K562 (cell line): ENCODE measurements around the gene CCDC185. TPM values are rescaled to one million over a fixed set of nuclear protein-coding genes. Genes with fewer than 3 reads are reported as not detected.

Source experiments
- ATAC-seq: fragments of 200-7000 bp; cut with Tn5 transposase; 3 replicates; pipeline ENCODE4 v1.9.1; 2020; ENCODE audit warnings: moderate library complexity
- BruUV-seq: library from RNA; stranded (reverse); fragments of 400-500 nt; replicated peaks from 2 replicates; lab custom pipeline; 2021; lab: Mats Ljungman, UMichigan
- CTCF ChIA-PET: fragments of 300-600 bp; formaldehyde crosslinking; extraction: SDS; loops from one replicate; lab custom pipeline; 2021; ENCODE audit warnings: low intra/inter-chr PET ratio; lab: Yijun Ruan, JAX
- POLR2A ChIA-PET: fragments of 300-600, 350-650 bp; sonication (Branson Sonifier 250); formaldehyde crosslinking; extraction: SDS; loops from one replicate; lab custom pipeline; 2021; ENCODE audit warnings: antibody characterized with exemption, inconsistent platforms; lab: Yijun Ruan, JAX
- DNase-seq, 4 experiments: peaks; one replicate each; pipeline versions ENCODE4 v3.0.0 to v3.0.0-alpha.2; 2011 to 2018; ENCODE audit warnings: low spot score in 3 of 4, mixed read lengths in 3 of 4; ENCODE audit errors: extremely low read depth in 1 of 4
- FAIRE-seq: peaks from 2 replicates; lab custom pipeline; 2011; peaks lifted over from hg19 to GRCh38; lab: Jason Lieb, UNC
- H2AFZ ChIP-seq: 2 replicates; pipeline ENCODE4 v1.6.0; 2011; ENCODE audit warnings: low read depth, low read length, control low read depth, inconsistent platforms
- H3K27ac ChIP-seq: fragments of 200-600 bp; 3 replicates; pipeline ENCODE4 v1.8.0; 2011; ENCODE audit warnings: low read depth, mild to moderate bottlenecking, control low read depth, inconsistent platforms, low read length, moderate library complexity, mixed read lengths; ENCODE audit errors: extremely low read depth
- H3K27me3 ChIP-seq, 2 experiments: fragments of 300-600 bp in 1 of 2; 2 replicates in 1 of 2; 3 replicates in 1 of 2; pipeline versions ENCODE4 v1.6.0 to v1.8.0; 2011; ENCODE audit warnings: inconsistent platforms in 2 of 2, low read length in 2 of 2, mild to moderate bottlenecking in 1 of 2, mixed read lengths in 1 of 2, moderate library complexity in 1 of 2; ENCODE audit not compliant: control insufficient read depth in 2 of 2, insufficient read depth in 2 of 2
- H3K36me3 ChIP-seq: fragments of 300-600 bp; 3 replicates; pipeline ENCODE4 v1.8.0; 2011; ENCODE audit warnings: mild to moderate bottlenecking, low read length, inconsistent platforms; ENCODE audit not compliant: control insufficient read depth, insufficient read depth
- H3K4me1 ChIP-seq, 2 experiments: fragments of 200-600 bp in 1 of 2; replicated peaks in 1 of 2; 2 replicates in 1 of 2; 3 replicates in 1 of 2; pipeline versions ENCODE4 v1.5.1 to v1.8.0; 2011; ENCODE audit warnings: inconsistent platforms in 2 of 2, low read length in 2 of 2, mild to moderate bottlenecking in 1 of 2, mixed read lengths in 1 of 2, moderate library complexity in 1 of 2; ENCODE audit not compliant: control insufficient read depth in 2 of 2, insufficient read depth in 2 of 2
- H3K4me2 ChIP-seq: 2 replicates; pipeline ENCODE4 v1.6.1; 2011; ENCODE audit warnings: low read length, control low read depth, inconsistent platforms, mixed read lengths; ENCODE audit not compliant: insufficient read depth
- H3K4me3 ChIP-seq: fragments of 200-600 bp; sonication (generic), shearing (Covaris generic); 2 replicates; pipeline ENCODE4 v1.5.1; 2016; ENCODE audit warnings: control low read depth, inconsistent platforms
- H3K79me2 ChIP-seq: fragments of 200-600 bp; 3 replicates; pipeline ENCODE4 v1.8.0; 2011; ENCODE audit warnings: low read length, inconsistent platforms; ENCODE audit not compliant: control insufficient read depth, insufficient read depth
- H3K9ac ChIP-seq, 2 experiments: 2 replicates each; pipeline versions ENCODE4 v1.6.0 to v1.6.1; 2011; ENCODE audit warnings: low read depth in 2 of 2, low read length in 2 of 2, control low read depth in 1 of 2, inconsistent platforms in 1 of 2, mild to moderate bottlenecking in 1 of 2, mixed read lengths in 1 of 2; ENCODE audit not compliant: insufficient read depth in 1 of 2
- H3K9me1 ChIP-seq: one replicate; pipeline ENCODE4 v1.6.0; 2011; ENCODE audit warnings: inconsistent platforms, mild to moderate bottlenecking, low read length, moderate library complexity; ENCODE audit not compliant: control insufficient read depth, insufficient read depth
- H3K9me3 ChIP-seq: replicated peaks from 2 replicates; pipeline ENCODE4 v1.5.1; 2011; ENCODE audit warnings: low read depth, low read length, inconsistent platforms; ENCODE audit not compliant: control insufficient read depth, insufficient read depth
- H4K20me1 ChIP-seq: replicated peaks from 2 replicates; pipeline ENCODE4 v1.6.1; 2011; ENCODE audit warnings: low read length, inconsistent platforms, mixed read lengths; ENCODE audit not compliant: control insufficient read depth, insufficient read depth
- ETV5 ChIP-seq: sonication (generic); formaldehyde crosslinking; IDR thresholded peaks from 2 replicates; pipeline ENCODE4 v1.4.0; 2020; ENCODE audit warnings: low read depth, mild to moderate bottlenecking, missing genetic modification reagents
- GTF2E2 ChIP-seq: fragments of 200-800 bp; sonication (Bioruptor generic); IDR thresholded peaks from 2 replicates; pipeline ENCODE4 v1.6.1; 2016; ENCODE audit warnings: missing genetic modification characterization, missing compliant biosample characterization
- HMGXB4 ChIP-seq: sonication (generic); formaldehyde crosslinking; IDR thresholded peaks from 2 replicates; pipeline ENCODE4 v1.8.1; 2023; ENCODE audit warnings: mild to moderate bottlenecking, missing genetic modification reagents
- NR2C1 ChIP-seq, 2 experiments: fragments of 450-650 bp; IDR thresholded peaks; 2 replicates each; pipeline ENCODE4 v1.6.1; 2017; ENCODE audit warnings: mild to moderate bottlenecking in 2 of 2, antibody characterized with exemption in 1 of 2, inconsistent platforms in 1 of 2, missing compliant biosample characterization in 1 of 2, missing genetic modification characterization in 1 of 2
- TRIM24 ChIP-seq, 2 experiments: fragments of 450-650 bp; IDR thresholded peaks; 2 replicates each; pipeline ENCODE4 v1.6.1; 2016
- WGBS: fragments of 100-300 bp; shearing (Covaris generic); methylation state at CpG from one replicate; pipeline ENCODE4 v1.1.6; 2016; ENCODE audit warnings: low coverage, mixed read lengths; ENCODE audit not compliant: insufficient coverage; ENCODE audit errors: missing lambda C conversion rate; 5-methylcytosine and 5-hydroxymethylcytosine counted together
- in situ Hi-C: fragments of 300-500 bp; cut with MboI; formaldehyde crosslinking; loops from 4 replicates; pipeline ENCODE4 v1.15.0; 2018; ENCODE audit warnings: inconsistent platforms, mixed read lengths
- intact Hi-C: fragments of 100-400 bp; cut with micrococcal nuclease; formaldehyde crosslinking; loops from 2 replicates; pipeline ENCODE4 v1.14.2; 2022
- polyA plus RNA-seq, 8 experiments: library from polyadenylated mRNA; depleted of rRNA in 4 of 8; stranded (reverse) in 5 of 8; unstranded in 3 of 8; fragments of >200 nt; fragmentation: Nextera tagmentation in 2 of 8; fragmentation: Illumina TruSeq in 1 of 8; extraction: Ambion mirVana in 2 of 8; extraction: Trizol in 1 of 8; gene quantifications; 2 replicates each; pipeline versions ENCODE4 v1.2.1 to v1.2.3, GENCODE V29; 2011 to 2014; ENCODE audit warnings: inconsistent platforms in 1 of 8, missing spikeins in 1 of 8
- total RNA-seq, 7 experiments: library from RNA; depleted of rRNA in 6 of 7; stranded (reverse); fragments of >200 nt in 6 of 7; fragmentation: Illumina TruSeq in 2 of 7; extraction: Trizol in 2 of 7; gene quantifications; 2 replicates each; pipeline versions ENCODE4 v1.2.1 to v1.2.3, GENCODE V29; 2011 to 2021; ENCODE audit warnings: low replicate concordance in 1 of 7
- TF ChIP-seq, protein P1 (sequence below): fragments of 200-800 bp; sonication (Bioruptor generic); IDR thresholded peaks from 2 replicates; pipeline ENCODE4 v1.6.1; 2016; ENCODE audit warnings: missing genetic modification characterization, missing compliant biosample characterization
- TF ChIP-seq, protein P2 (sequence below), 3 experiments: fragments of 200-800 bp in 1 of 3; fragments of 250-450 bp in 1 of 3; fragments of 450-650 bp in 1 of 3; sonication (Bioruptor Pico) in 1 of 3; sonication (Bioruptor generic) in 1 of 3; formaldehyde crosslinking in 1 of 3; IDR thresholded peaks; 2 replicates each; pipeline versions ENCODE4 v1.6.1 to v1.8.0; 2016 to 2022; ENCODE audit warnings: mild to moderate bottlenecking in 2 of 3, missing genetic modification characterization in 2 of 3, missing compliant biosample characterization in 1 of 3, moderate library complexity in 1 of 3

The CCDC185 gene
- total and polyA plus RNA-seq, 9 of the 15 experiments (the other 6 are each of a cell fraction or from before 2014, with no cell fraction given): not detected

DNA sequence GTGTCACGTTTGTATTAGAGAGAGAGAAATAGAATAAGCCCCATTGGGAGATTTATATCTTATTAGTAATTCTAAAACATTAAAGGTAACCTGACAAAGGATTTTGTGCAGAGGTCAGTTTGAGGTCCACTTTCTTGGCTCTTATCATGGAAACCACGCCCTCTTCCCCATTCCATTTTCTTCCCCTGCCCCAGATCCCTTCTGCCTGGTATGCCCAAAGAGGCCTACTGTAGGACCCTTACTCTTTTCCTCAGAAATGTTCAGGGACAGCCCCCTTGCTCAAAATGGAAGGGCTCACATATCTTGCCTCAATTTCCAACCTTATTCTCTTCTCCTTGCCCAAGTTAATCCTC is 9.6 kb downstream of the CCDC185 start (continued):
- TF ChIP-seq, protein P1, sequence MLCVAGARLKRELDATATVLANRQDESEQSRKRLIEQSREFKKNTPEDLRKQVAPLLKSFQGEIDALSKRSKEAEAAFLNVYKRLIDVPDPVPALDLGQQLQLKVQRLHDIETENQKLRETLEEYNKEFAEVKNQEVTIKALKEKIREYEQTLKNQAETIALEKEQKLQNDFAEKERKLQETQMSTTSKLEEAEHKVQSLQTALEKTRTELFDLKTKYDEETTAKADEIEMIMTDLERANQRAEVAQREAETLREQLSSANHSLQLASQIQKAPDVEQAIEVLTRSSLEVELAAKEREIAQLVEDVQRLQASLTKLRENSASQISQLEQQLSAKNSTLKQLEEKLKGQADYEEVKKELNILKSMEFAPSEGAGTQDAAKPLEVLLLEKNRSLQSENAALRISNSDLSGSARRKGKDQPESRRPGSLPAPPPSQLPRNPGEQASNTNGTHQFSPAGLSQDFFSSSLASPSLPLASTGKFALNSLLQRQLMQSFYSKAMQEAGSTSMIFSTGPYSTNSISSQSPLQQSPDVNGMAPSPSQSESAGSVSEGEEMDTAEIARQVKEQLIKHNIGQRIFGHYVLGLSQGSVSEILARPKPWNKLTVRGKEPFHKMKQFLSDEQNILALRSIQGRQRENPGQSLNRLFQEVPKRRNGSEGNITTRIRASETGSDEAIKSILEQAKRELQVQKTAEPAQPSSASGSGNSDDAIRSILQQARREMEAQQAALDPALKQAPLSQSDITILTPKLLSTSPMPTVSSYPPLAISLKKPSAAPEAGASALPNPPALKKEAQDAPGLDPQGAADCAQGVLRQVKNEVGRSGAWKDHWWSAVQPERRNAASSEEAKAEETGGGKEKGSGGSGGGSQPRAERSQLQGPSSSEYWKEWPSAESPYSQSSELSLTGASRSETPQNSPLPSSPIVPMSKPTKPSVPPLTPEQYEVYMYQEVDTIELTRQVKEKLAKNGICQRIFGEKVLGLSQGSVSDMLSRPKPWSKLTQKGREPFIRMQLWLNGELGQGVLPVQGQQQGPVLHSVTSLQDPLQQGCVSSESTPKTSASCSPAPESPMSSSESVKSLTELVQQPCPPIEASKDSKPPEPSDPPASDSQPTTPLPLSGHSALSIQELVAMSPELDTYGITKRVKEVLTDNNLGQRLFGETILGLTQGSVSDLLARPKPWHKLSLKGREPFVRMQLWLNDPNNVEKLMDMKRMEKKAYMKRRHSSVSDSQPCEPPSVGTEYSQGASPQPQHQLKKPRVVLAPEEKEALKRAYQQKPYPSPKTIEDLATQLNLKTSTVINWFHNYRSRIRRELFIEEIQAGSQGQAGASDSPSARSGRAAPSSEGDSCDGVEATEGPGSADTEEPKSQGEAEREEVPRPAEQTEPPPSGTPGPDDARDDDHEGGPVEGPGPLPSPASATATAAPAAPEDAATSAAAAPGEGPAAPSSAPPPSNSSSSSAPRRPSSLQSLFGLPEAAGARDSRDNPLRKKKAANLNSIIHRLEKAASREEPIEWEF: peak; percentile 49; the same call in 1 of the 2 replicates
- no peak for TF ChIP-seq GTF2E2

DNA sequence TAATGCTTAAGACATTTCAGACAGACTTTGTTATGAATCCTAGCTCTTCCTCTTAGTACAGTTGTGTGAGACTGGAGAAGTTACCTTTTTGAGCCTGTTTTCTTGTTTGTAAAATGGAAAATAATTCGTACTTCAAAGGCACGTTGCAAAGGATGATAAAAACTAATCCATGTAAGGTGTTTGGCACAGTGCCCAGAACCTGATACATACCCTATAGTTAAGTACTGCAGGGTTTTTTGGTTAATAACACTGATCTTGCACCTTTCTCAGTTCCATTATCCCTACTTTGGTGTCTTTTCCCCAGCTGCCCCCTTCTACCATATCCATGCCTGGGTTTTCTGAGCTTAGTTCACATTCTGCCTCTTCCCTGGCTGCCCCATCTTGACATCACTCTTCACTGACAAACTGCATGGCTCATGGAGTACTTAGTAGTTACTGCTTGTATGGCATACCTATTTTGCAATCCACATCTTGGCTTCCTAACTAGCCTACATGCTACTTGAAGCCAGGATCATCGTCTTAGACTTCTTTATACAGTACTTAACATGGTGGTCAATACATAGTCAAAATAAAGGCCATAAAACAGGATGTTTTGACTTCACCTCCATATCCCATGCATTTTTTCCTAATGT is 10.1 kb downstream of the CCDC185 start:
- CTCF ChIA-PET: interaction anchor here (0.5 kb wide), 1 partner anchor 438 kb away, joined by 3 read pairs; no protein-coding TSS in a partner anchor
- 0 out of 4 replicates have a peak, but pooled peaks of 1 of the 2 experiments have one; percentile 13 for TF ChIP-seq TRIM24 (IDR thresholded peaks at IDR 0.05)
- no peak for TF ChIP-seq NR2C1 (IDR thresholded peaks at IDR 0.05)
- TF ChIP-seq NR2C1 (tag; IDR thresholded peaks at IDR 0.05): 0 out of 2 replicates have a peak, but pooled peaks have one; percentile 4
- no peak for TF ChIP-seq ETV5 (CRISPR knock-in tag)
- TF ChIP-seq HMGXB4 (CRISPR knock-in tag): no peak
- TF ChIP-seq, protein P2, sequence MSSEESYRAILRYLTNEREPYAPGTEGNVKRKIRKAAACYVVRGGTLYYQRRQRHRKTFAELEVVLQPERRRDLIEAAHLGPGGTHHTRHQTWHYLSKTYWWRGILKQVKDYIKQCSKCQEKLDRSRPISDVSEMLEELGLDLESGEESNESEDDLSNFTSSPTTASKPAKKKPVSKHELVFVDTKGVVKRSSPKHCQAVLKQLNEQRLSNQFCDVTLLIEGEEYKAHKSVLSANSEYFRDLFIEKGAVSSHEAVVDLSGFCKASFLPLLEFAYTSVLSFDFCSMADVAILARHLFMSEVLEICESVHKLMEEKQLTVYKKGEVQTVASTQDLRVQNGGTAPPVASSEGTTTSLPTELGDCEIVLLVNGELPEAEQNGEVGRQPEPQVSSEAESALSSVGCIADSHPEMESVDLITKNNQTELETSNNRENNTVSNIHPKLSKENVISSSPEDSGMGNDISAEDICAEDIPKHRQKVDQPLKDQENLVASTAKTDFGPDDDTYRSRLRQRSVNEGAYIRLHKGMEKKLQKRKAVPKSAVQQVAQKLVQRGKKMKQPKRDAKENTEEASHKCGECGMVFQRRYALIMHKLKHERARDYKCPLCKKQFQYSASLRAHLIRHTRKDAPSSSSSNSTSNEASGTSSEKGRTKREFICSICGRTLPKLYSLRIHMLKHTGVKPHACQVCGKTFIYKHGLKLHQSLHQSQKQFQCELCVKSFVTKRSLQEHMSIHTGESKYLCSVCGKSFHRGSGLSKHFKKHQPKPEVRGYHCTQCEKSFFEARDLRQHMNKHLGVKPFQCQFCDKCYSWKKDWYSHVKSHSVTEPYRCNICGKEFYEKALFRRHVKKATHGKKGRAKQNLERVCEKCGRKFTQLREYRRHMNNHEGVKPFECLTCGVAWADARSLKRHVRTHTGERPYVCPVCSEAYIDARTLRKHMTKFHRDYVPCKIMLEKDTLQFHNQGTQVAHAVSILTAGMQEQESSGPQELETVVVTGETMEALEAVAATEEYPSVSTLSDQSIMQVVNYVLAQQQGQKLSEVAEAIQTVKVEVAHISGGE (CRISPR knock-in tag; IDR thresholded peaks at IDR 0.05): 0 out of 6 replicates have a peak, but pooled peaks of 1 of the 3 experiments have one; percentile 30

More for the DNA sequence above, 10.1 kb downstream of the CCDC185 start:
- peaks cover 5% of the 10 kb centered on the region; the same call in 1 of the 2 replicates for H3K9me3 ChIP-seq
- no peak overlapping the region for H3K9ac ChIP-seq
- no peaks in the 10 kb centered on the region for H3K79me2 ChIP-seq
- no peaks in the 10 kb centered on the region for H4K20me1 ChIP-seq
- peak overlapping the region; percentile 73; the same call in 2 of the 3 replicates for H3K27ac ChIP-seq
- H2AFZ ChIP-seq: peak overlapping the region; percentile 58
- POLR2A ChIA-PET: interaction anchor here (1.0 kb wide), 1 partner anchor 34 kb away, joined by 3 read pairs; no protein-coding TSS in a partner anchor
- FAIRE-seq (peak; percentile 64), ATAC-seq (peak; percentile 42; the same call in 2 of the 3 replicates), DNase-seq (peak in 2 of 4 experiments; percentile 27 to 44)
- BruUV-seq: no TSS peak
- H3K27me3 ChIP-seq: no peaks in the 10 kb centered on the region
- no peak overlapping the region for H3K4me3 ChIP-seq
- no peaks in the 10 kb centered on the region for H3K9me1 ChIP-seq
- peaks cover 0 to 21% of the 10 kb centered on the region in 2 experiments; a peak in 4 of 5 replicates for H3K4me1 ChIP-seq
- in situ Hi-C loops (no loop called here), intact Hi-C loops (no loop called here)
- H3K4me2 ChIP-seq: peak overlapping the region; percentile 33; the same call in 1 of the 2 replicates
- WGBS: 18% methylated on average over 3 of the region's 3 CpGs
- H3K36me3 ChIP-seq: no peaks in the 10 kb centered on the region
